HepG2 (cell line): ENCODE data around the gene CACNA1G. TPM values are rescaled to one million over a fixed set of nuclear protein-coding genes. Genes with fewer than 3 reads are reported as not detected.

Source experiments
- CREM ChIP-seq, 2 experiments: sonication (generic) in 1 of 2; formaldehyde crosslinking in 1 of 2; IDR thresholded peaks; 2 replicates each; pipeline versions ENCODE4 v1.4.0 to v1.6.1; 2016 to 2020; ENCODE audit warnings: antibody characterized with exemption in 1 of 2, mild to moderate bottlenecking in 1 of 2, missing genetic modification reagents in 1 of 2
- ELF4 ChIP-seq: sonication (generic); formaldehyde crosslinking; IDR thresholded peaks from 2 replicates; pipeline ENCODE4 v1.5.0; 2020; ENCODE audit warnings: missing genetic modification reagents, mild to moderate bottlenecking, moderate library complexity, borderline replicate concordance
- ESRRA ChIP-seq: sonication (generic); formaldehyde crosslinking; IDR thresholded peaks from 2 replicates; pipeline ENCODE4 v1.5.1; 2020; ENCODE audit warnings: mild to moderate bottlenecking, low read depth, missing genetic modification reagents
- FOXO4 ChIP-seq: sonication (generic); formaldehyde crosslinking; conservative IDR thresholded peaks from 2 replicates; pipeline ENCODE4 v1.8.1; 2023; ENCODE audit warnings: missing genetic modification reagents
- HES4 ChIP-seq: sonication (generic); formaldehyde crosslinking; IDR thresholded peaks from 2 replicates; pipeline ENCODE4 v1.9.0; 2021; ENCODE audit warnings: mild to moderate bottlenecking, missing genetic modification reagents, borderline replicate concordance
- IKZF1 ChIP-seq: fragments of 450-650 bp; IDR thresholded peaks from 2 replicates; pipeline ENCODE4 v1.7.1; 2016
- KMT2A ChIP-seq: sonication (generic); formaldehyde crosslinking; IDR thresholded peaks from 2 replicates; pipeline ENCODE4 v1.4.0; 2020; ENCODE audit warnings: missing genetic modification reagents
- SIN3B ChIP-seq: fragments of 150-350 bp; IDR thresholded peaks from 2 replicates; pipeline ENCODE4 v1.6.1; 2014; ENCODE audit warnings: low read length
- TCF12 ChIP-seq, 2 experiments: fragments of 450-650 bp in 1 of 2; sonication (generic) in 1 of 2; formaldehyde crosslinking in 1 of 2; IDR thresholded peaks; 2 replicates each; pipeline versions ENCODE4 v1.6.1 to v1.8.0; 2017 to 2022; ENCODE audit warnings: antibody characterized with exemption in 1 of 2, mild to moderate bottlenecking in 1 of 2, missing genetic modification reagents in 1 of 2, moderate library complexity in 1 of 2
- TFDP1 ChIP-seq: IDR thresholded peaks from 2 replicates; pipeline ENCODE4 v1.6.1; 2016; ENCODE audit warnings: missing compliant biosample characterization, missing genetic modification reagents, borderline replicate concordance
- ZBTB25 ChIP-seq: IDR thresholded peaks from 2 replicates; pipeline ENCODE4 v1.6.1; 2018; ENCODE audit warnings: missing genetic modification reagents
- ZBTB26 ChIP-seq: IDR thresholded peaks from 2 replicates; pipeline ENCODE4 v1.6.1; 2016; ENCODE audit warnings: missing compliant biosample characterization, missing genetic modification reagents, borderline replicate concordance
- ZBTB46 ChIP-seq: sonication (generic); formaldehyde crosslinking; IDR thresholded peaks from 2 replicates; pipeline ENCODE4 v1.4.0; 2020; ENCODE audit warnings: mild to moderate bottlenecking, missing genetic modification reagents, borderline replicate concordance
- ZFP36 ChIP-seq: fragments of 150-350 bp; IDR thresholded peaks from 2 replicates; pipeline ENCODE4 v1.6.1; 2018; ENCODE audit warnings: borderline replicate concordance, low read length, low read depth; ENCODE audit not compliant: partially characterized antibody
- ZNF225 ChIP-seq: sonication (generic); formaldehyde crosslinking; IDR thresholded peaks from 2 replicates; pipeline ENCODE4 v1.4.0; 2020; ENCODE audit warnings: mild to moderate bottlenecking, missing genetic modification reagents
- ZNF232 ChIP-seq: sonication (generic); formaldehyde crosslinking; IDR thresholded peaks from 2 replicates; pipeline ENCODE4 v1.4.0; 2020; ENCODE audit warnings: missing genetic modification reagents, borderline replicate concordance
- ZNF333 ChIP-seq: sonication (generic); formaldehyde crosslinking; IDR thresholded peaks from 2 replicates; pipeline ENCODE4 v1.4.0; 2020; ENCODE audit warnings: mild to moderate bottlenecking, missing genetic modification reagents, borderline replicate concordance
- ZNF589 ChIP-seq: sonication (generic); formaldehyde crosslinking; conservative IDR thresholded peaks from 2 replicates; pipeline ENCODE4 v1.8.0; 2022; ENCODE audit warnings: mild to moderate bottlenecking, moderate library complexity, missing genetic modification reagents
- ZNF615 ChIP-seq: sonication (generic); formaldehyde crosslinking; IDR thresholded peaks from 2 replicates; pipeline ENCODE4 v1.5.0; 2020; ENCODE audit warnings: mild to moderate bottlenecking, missing genetic modification reagents, borderline replicate concordance
- ZNF644 ChIP-seq: IDR thresholded peaks from 2 replicates; pipeline ENCODE4 v1.6.1; 2016; ENCODE audit warnings: low read depth
- ZNF670 ChIP-seq: sonication (generic); formaldehyde crosslinking; IDR thresholded peaks from 2 replicates; pipeline ENCODE4 v1.8.0; 2022; ENCODE audit warnings: mild to moderate bottlenecking, missing genetic modification reagents, borderline replicate concordance
- ZNF709 ChIP-seq: sonication (generic); formaldehyde crosslinking; IDR thresholded peaks from 2 replicates; pipeline ENCODE4 v1.5.0; 2020; ENCODE audit warnings: mild to moderate bottlenecking, missing genetic modification reagents
- polyA plus RNA-seq, 8 experiments: library from polyadenylated mRNA; depleted of rRNA in 3 of 8; stranded (reverse) in 7 of 8; unstranded in 1 of 8; fragments of >200 nt; fragmentation: Illumina TruSeq in 4 of 8; extraction: Trizol in 4 of 8; gene quantifications; 2 replicates each; pipeline versions ENCODE4 v1.2.1 to v1.2.3, GENCODE V29; 2011 to 2016; ENCODE audit warnings: low read depth in 4 of 8, missing spikeins in 1 of 8, mixed read lengths in 1 of 8; ENCODE audit not compliant: insufficient read depth in 1 of 8
- total RNA-seq, 5 experiments: library from RNA; depleted of rRNA; stranded (reverse); fragments of >200 nt; fragmentation: Illumina TruSeq; extraction: Trizol; gene quantifications; 2 replicates each; pipeline ENCODE4 v1.2.3, GENCODE V29; 2016; ENCODE audit warnings: low read depth in 1 of 5

Gene CACNA1G
- total and polyA plus RNA-seq, 2 of the 13 experiments (the other 11 are each of a cell fraction or from before 2014, with no cell fraction given): 0.02 TPM; not detected in 1

GRCh38 chr17:50634915-50635731, 74.6 kb downstream of the CACNA1G start (continued):
- peak; percentile 16; the same call in 1 of the 2 replicates for TF ChIP-seq TFDP1
- 0 out of 2 replicates have a peak, but pooled peaks have one; percentile 9 for TF ChIP-seq HES4
- TF ChIP-seq ZNF232: 0 out of 2 replicates have a peak, but pooled peaks have one; percentile 35
- TF ChIP-seq ZNF589: no peak
- no peak for TF ChIP-seq TCF12 (IDR thresholded peaks at IDR 0.05)
- TF ChIP-seq TCF12 (CRISPR knock-in tag; IDR thresholded peaks at IDR 0.05): 0 out of 2 replicates have a peak, but pooled peaks have one; percentile 35
- no peak for TF ChIP-seq ZNF670 (CRISPR knock-in tag)
- 0 out of 2 replicates have a peak, but pooled peaks have one; percentile 57 for TF ChIP-seq ZBTB46 (CRISPR knock-in tag)
- TF ChIP-seq IKZF1: no peak
- TF ChIP-seq SIN3B: no peak
- no peak for TF ChIP-seq ZNF644 (CRISPR knock-in tag)
- no peak for TF ChIP-seq ZBTB25 (CRISPR knock-in tag)
- no peak for TF ChIP-seq ZFP36
- no peak for TF ChIP-seq ZNF225 (CRISPR knock-in tag)
- TF ChIP-seq CREM (IDR thresholded peaks at IDR 0.05): no peak
- no peak for TF ChIP-seq CREM (CRISPR knock-in tag; IDR thresholded peaks at IDR 0.05)
- no peak; the same call in 1 of the 2 replicates for TF ChIP-seq ESRRA (CRISPR knock-in tag)
- 0 out of 2 replicates have a peak, but pooled peaks have one; percentile 30 for TF ChIP-seq ZBTB26 (CRISPR knock-in tag)
- TF ChIP-seq KMT2A (CRISPR knock-in tag): no peak
- no peak for TF ChIP-seq ZNF333 (CRISPR knock-in tag)
- TF ChIP-seq ZNF709 (CRISPR knock-in tag): no peak
- no peak for TF ChIP-seq FOXO4 (CRISPR knock-in tag)
- no peak for TF ChIP-seq ELF4 (CRISPR knock-in tag)
- TF ChIP-seq ZNF615 (CRISPR knock-in tag): no peak
